GM12891 (cell line): ENCODE measurements around the gene URM1.
A peak's percentile ranks its signal among the peaks of the same experiment; 100 is the strongest.
"Not testable (repeated sequence)": the region's sequence is repeated elsewhere in the genome, so short reads cannot be mapped to it uniquely, and the experiment has no call there.

ENCODE experiments used
- DNase-seq: peaks from one replicate; pipeline ENCODE4 v3.0.0; 2011; ENCODE audit warnings: low spot score; ENCODE audit not compliant: insufficient read length
- FAIRE-seq: peaks from 2 replicates; lab custom pipeline; 2011; peaks lifted over from hg19 to GRCh38; lab: Jason Lieb, UNC
- PAX5 ChIP-seq: IDR thresholded peaks from 2 replicates; pipeline ENCODE4 v1.6.1; 2011; ENCODE audit warnings: low read length, moderate library complexity, mild to moderate bottlenecking; ENCODE audit not compliant: insufficient read depth, severe bottlenecking
- POLR2A ChIP-seq: IDR thresholded peaks from 2 replicates; pipeline ENCODE4 v1.6.1; 2011; ENCODE audit warnings: low read depth, low read length, control low read depth
- POLR2AphosphoS5 ChIP-seq: IDR thresholded peaks from 2 replicates; pipeline ENCODE4 v1.6.1; 2011; ENCODE audit warnings: low read depth, low read length, control low read depth
- POU2F2 ChIP-seq: IDR thresholded peaks from 2 replicates; pipeline ENCODE4 v1.6.1; 2011; ENCODE audit warnings: low read depth, mild to moderate bottlenecking, control low read depth, low read length, moderate library complexity
- SPI1 ChIP-seq: IDR thresholded peaks from 2 replicates; pipeline ENCODE4 v1.6.1; 2011; ENCODE audit warnings: low read depth, low read length, control low read depth
- TAF1 ChIP-seq: IDR thresholded peaks from 2 replicates; pipeline ENCODE4 v1.6.1; 2011; ENCODE audit warnings: low read depth, low read length, control low read depth

URM1 gene

DNA sequence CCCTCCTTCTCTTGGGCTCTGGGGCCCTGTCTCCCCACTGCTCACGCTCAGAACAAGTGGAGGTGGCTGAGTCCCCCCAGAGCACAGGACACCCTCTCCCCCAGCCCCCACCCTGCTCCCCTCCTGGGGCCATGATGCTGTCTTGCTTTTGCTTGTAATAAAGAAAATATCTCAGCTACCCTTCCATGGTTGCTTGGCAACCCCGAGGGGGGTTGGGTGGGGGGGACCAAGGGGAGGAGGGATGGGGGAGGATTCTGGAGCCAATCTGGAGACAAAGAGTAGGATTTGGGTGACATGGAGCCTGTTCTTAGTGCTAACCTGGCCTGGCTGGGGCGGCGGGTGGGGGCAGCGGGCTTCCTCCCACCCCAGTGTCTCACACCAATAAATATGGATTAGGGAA lies 33.4 kb downstream of the URM1 start:
- FAIRE-seq (no peak), DNase-seq (no peak)
- TF ChIP-seq POU2F2 (no peak), TAF1 (no peak), POLR2A (no peak), POLR2AphosphoS5 (no peak), PAX5 (no peak), SPI1 (no peak)

DNA sequence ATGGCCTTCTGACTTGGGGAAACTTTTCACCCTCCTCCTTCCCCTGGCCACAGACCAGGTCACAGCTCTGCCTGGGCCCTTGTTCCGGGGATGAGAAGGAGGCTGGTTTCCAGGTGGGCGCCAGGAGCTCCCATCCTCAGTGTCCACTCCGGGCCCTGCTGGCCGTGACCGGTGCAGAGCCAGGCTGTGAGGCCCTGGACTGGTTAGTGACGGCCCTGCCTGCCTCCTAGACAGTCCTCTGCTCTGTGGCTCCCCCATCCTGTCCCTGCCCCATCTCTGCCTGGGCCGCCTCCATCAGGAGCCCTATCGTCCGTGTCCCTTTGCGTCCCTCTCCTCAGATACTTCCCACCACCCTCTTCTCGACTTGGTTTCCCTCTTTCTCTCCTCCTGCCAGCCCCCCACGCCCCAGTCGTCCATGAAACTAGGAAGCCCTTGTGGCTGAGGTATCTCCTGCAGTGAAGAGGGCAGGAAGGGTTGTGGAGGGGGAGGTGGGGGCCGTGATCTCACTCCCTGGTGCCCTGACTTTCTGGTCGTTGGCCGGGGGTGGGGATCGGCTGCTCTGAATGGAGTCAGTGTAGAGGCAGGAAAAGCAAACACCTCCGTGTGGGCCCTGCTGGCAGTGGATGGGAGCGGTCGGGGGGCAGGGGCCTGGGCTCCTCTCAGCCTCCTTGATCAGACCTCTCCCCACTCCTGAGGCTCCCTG lies 34.1 kb downstream of the URM1 start:
- no peak for TF ChIP-seq SPI1
- TF ChIP-seq POU2F2, result no peak
- TF ChIP-seq PAX5, result no peak
- TF ChIP-seq POLR2A, result no peak
- TF ChIP-seq TAF1, result no peak
- TF ChIP-seq POLR2AphosphoS5, result no peak
- DNase-seq (no peak), FAIRE-seq (no peak)

DNA sequence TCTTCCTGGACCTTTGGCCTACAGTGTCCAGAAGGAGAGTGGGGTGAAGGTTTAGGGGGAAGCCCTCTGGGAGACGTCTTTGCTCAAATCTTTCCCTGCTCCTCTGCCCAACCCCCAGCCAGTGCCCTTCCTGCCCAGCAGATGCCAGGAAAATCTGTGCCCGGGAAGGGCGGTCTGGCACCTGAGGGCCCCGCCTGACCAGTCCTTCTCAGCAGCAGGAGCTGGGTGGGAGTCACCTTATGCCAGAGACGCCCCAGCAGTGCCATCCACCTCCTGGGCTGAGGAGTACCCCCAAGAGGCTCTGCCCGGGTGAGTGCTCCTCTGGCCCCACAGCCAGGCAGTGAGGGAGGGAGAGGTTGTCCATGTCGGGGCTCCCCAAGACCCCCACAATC lies 34.6 kb downstream of the URM1 start:
- DNase-seq (no peak), FAIRE-seq (no peak)
- no peak for TF ChIP-seq SPI1
- TF ChIP-seq POLR2AphosphoS5, result no peak
- TF ChIP-seq POLR2A, result no peak
- TF ChIP-seq TAF1, result no peak

DNA sequence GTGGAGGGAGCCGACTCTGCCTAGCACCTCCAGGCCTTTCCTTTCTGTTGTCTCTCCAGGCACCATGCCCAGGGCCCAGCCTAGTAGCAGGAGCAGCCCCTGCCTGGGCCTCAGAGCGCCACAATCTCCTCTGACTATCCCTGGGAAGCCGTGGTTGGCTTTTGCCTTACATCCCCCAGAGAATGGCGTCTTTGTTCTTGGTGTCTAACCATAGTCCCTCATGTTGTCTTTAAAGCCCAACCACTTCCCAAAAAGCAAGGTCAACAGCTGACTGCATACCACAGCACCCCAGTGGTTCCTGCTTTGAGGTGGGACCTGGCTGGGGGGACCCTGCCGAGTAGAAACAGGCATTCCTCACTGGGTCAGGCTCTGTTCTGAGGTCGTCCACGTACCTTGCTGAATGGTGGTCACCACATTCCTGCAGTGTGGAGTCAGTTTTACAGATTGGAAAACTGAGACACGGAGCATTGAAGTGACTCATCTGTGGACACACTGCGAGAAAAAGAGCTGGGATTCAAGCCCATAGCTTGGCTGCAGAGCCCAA lies 35.7 kb downstream of the URM1 start:
- DNase-seq, result no peak
- no peak for FAIRE-seq
- no peak for TF ChIP-seq PAX5
- TF ChIP-seq POLR2AphosphoS5, result no peak
- no peak for TF ChIP-seq SPI1
- TF ChIP-seq POLR2A, result no peak
- no peak for TF ChIP-seq POU2F2
- TF ChIP-seq TAF1, result no peak

DNA sequence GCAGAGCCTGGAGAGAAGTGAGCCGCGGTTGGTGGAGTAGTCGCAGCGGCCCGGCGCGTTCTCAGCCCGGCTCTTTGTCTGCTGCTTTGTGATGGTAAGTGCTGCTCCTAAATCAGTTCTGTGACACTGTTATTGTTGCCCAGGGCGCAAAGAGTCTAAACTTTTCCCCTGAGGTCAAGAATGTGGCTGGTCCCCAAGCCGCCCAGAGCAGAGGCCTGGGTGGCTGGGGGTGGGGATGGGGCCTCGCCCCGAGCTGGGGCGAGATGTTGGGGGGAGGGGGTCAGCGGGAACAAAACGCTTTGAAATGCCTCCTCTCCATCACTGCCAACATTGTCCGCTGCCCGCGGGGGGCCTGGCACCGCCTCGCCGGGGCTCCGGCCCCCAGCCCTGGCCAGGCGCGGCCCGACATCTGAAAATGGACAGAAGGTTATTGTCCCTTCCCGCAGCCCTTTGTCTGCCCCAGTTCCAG lies 37.8 kb downstream of the URM1 start:
- no peak for TF ChIP-seq POLR2A
- TF ChIP-seq PAX5, result no peak
- no peak for TF ChIP-seq POLR2AphosphoS5
- TF ChIP-seq TAF1, result no peak
- TF ChIP-seq SPI1, result no peak
- no peak for TF ChIP-seq POU2F2
- FAIRE-seq (no peak), DNase-seq (no peak)

DNA sequence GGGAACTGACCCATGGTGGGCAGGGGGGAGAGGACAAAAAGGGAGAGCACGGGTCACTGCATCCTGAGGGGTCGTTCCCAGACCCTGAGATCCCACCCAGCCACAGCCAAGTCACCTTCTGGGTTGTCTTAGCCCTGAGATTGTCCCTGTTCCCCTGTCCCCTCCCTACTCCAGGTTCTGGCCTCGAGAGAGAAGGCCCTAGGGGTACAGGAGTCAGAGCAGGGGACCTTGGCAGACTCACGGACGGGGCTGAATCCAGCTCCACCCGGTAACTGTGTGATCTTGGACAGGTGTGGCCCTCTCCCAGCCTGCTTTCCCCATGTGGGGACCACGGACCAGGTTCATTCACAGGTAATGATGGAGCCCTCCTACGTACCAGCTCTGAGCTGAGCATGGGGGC lies 38.3 kb downstream of the URM1 start:
- no peak for DNase-seq
- TF ChIP-seq POU2F2, result no peak
- TF ChIP-seq SPI1, result no peak
- TF ChIP-seq PAX5, result no peak
- no peak for TF ChIP-seq TAF1
- no peak for TF ChIP-seq POLR2AphosphoS5
- TF ChIP-seq POLR2A, result no peak
- FAIRE-seq, result no peak

DNA sequence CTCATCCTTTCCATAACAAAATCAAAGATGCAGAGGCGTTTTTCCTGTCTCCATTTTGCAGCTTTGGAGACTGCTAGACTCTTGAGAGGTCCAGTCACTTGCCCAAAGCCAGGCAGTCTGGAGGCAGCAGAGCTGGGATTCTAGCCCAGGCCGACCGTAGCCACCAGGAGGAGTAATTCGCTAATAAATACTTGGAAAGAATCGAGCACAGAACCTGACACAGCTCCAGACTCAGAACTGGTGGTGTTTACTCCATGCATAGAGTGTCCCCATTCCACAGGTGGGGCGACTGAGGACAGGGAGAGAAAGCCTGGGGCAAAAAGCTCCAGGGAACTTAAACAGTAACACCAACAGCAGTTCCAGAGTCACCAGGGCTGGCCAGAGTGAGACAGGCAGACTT lies 38.8 kb downstream of the URM1 start:
- no peak for FAIRE-seq
- no peak for DNase-seq
- TF ChIP-seq PAX5 (no peak), POLR2AphosphoS5 (no peak), POLR2A (no peak), SPI1 (no peak), POU2F2 (no peak)

DNA sequence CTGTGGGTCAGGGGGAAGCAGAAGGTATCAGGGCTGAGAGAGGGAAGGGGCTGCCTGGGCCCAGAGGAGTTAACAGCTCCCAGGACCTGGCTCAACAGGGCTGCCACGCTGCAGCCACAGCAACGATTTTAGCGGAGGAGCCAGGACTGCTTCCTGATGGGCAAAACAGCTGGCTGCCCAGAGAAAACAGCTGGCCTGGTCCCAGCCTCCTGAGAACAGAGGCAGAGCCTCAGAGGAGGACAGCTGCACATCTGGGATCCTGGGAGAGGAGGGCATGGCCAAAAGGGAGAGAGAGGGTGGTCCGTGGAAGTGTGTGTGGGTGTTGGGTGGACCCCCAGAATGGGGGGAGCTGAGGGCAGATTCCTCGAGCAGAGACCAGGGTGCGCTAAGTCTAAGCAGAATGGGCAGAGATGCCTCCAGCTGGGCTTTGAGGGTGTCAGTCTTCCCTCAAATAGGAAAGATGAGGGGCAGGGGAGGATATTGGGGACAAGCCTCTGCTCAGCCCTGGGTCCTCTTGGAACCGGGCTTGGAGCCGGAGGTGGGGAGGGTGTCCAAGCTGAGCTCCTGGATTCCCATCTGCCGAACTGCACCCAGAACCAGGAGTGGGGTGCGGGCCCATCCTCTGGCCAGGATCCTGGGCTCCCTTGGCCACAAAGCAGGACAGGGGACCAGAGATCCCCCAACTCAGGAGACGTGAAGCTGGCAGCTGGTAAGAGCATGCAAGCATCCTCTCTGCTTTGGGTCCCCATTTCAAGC lies 40.4 kb downstream of the URM1 start:
- no peak for TF ChIP-seq POU2F2
- TF ChIP-seq SPI1, result no peak
- TF ChIP-seq POLR2A, result no peak
- TF ChIP-seq POLR2AphosphoS5, result no peak
- no peak for TF ChIP-seq TAF1
- no peak for TF ChIP-seq PAX5
- FAIRE-seq (no peak), DNase-seq (no peak)

DNA sequence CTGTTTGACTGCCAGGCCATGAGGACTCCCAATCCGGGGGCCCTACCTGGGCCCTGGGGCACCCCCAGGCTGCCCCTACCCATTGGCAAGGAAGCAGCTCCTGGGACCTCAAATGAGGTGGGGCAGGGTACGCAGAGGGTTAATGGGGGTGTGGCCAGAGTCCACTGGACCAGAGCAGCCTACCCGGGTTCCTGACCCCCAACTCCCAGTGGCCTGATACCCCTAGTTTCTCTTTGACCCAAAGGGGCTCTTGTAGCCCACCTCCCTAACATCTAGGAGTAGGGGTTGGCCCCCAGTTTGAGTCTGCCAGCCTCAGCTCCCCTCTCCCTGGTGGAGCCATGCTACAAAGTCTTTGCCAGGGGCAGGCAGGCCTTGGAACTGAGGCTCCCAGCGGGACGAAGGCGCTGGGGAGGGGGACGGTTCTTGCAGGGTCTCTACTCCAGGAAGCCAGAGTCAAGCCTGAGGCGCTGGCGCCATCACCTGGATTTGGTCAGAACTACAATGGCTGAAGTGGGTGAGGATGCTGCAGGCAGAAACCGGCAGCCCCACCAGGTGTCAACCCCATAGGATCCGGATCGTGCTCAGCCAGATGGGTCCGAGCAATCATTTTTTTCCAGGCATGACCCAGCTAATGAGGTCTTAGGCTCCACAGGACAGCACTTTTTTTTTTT lies 41.1 kb downstream of the URM1 start:
- peak; percentile 51 for DNase-seq
- peak; percentile 38 for FAIRE-seq
- TF ChIP-seq POLR2AphosphoS5, result no peak
- TF ChIP-seq PAX5, result no peak
- no peak for TF ChIP-seq TAF1
- no peak for TF ChIP-seq POU2F2
- no peak for TF ChIP-seq SPI1
- no peak for TF ChIP-seq POLR2A

DNA sequence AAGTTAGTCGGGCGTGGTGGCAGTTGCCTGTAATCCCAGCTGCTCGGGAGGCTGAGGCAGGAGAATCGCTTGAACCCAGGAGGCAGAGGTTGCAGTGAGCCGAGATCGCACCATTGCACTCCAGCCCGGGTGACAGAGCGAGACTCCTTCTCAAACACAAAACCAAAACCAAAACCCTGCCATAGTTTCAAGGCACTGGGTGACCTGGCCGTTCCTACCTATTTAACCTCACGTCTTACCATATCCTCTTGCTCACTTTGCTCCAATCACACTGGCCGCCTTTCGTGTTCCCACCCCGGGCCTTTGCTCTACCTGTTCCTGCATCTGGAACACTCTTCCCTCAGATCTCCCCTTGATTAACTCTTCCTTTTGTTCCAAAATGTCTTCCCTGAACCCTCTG lies 42.6 kb downstream of the URM1 start:
- not testable (repeated sequence) for FAIRE-seq

More for the DNA sequence above, 42.6 kb downstream of the URM1 start:
- DNase-seq, result not testable (repeated sequence)
